SU-DHL-6 (cell line): ENCODE data around the gene SLC7A6.

Experiments
- H2AFZ ChIP-seq: fragments of 200-600 bp; sonication (generic); 2 replicates; pipeline ENCODE4 v1.6.1; 2014; ENCODE audit warnings: low read depth, mild to moderate bottlenecking, moderate library complexity, mixed read lengths, antibody characterized with exemption, low read length; ENCODE audit not compliant: severe bottlenecking
- H3F3A ChIP-seq: fragments of 200-600 bp; shearing (Covaris generic); 2 replicates; pipeline ENCODE4 v1.6.0; 2016; ENCODE audit warnings: antibody characterized with exemption, mild to moderate bottlenecking; ENCODE audit not compliant: insufficient read depth
- H3K27ac ChIP-seq: fragments of 200-600 bp; sonication (generic); 2 replicates; pipeline ENCODE4 v1.5.1; 2016; ENCODE audit warnings: low read depth, mild to moderate bottlenecking, low read length, moderate library complexity, mixed read lengths
- H3K27me3 ChIP-seq: fragments of 200-600 bp; sonication (generic), shearing (Covaris generic); 2 replicates; pipeline ENCODE4 v1.6.0; 2014; ENCODE audit warnings: mild to moderate bottlenecking, low read length
- H3K36me3 ChIP-seq: fragments of 200-600 bp; sonication (generic); 2 replicates; pipeline ENCODE4 v1.6.1; 2014; ENCODE audit warnings: mild to moderate bottlenecking, low read length, mixed read lengths
- H3K4me2 ChIP-seq: fragments of 300-600, 200-600 bp; shearing (Covaris generic), sonication (generic); 2 replicates; pipeline ENCODE4 v1.6.0; 2014; ENCODE audit warnings: low read length, low read depth, mild to moderate bottlenecking; ENCODE audit not compliant: poor library complexity, severe bottlenecking
- H3K4me3 ChIP-seq: fragments of 200-600 bp; sonication (generic); 2 replicates; pipeline ENCODE4 v1.5.1; 2014; ENCODE audit warnings: antibody characterized with exemption, low read length, mild to moderate bottlenecking, mixed read lengths; ENCODE audit not compliant: insufficient read depth, poor library complexity, severe bottlenecking
- H3K79me2 ChIP-seq: fragments of 200-600 bp; sonication (generic); 2 replicates; pipeline ENCODE4 v1.6.1; 2014; ENCODE audit warnings: mild to moderate bottlenecking, low read length, moderate library complexity; ENCODE audit not compliant: insufficient read depth
- H3K9ac ChIP-seq: fragments of 200-600 bp; sonication (generic); 2 replicates; pipeline ENCODE4 v1.7.0; 2014; ENCODE audit warnings: mild to moderate bottlenecking, low read length
- H3K9me2 ChIP-seq: fragments of 200-600 bp; sonication (generic); replicated peaks from 2 replicates; pipeline ENCODE4 v1.6.1; 2014; ENCODE audit warnings: low read length; ENCODE audit not compliant: insufficient read depth
- H3K9me3 ChIP-seq: fragments of 200-600 bp; sonication (generic); 2 replicates; pipeline ENCODE4 v1.6.1; 2014; ENCODE audit warnings: low read length, mixed read lengths; ENCODE audit not compliant: insufficient read depth
- H4K20me1 ChIP-seq: fragments of 200-600 bp; sonication (generic); 2 replicates; pipeline ENCODE4 v1.6.1; 2014; ENCODE audit warnings: low read depth, mild to moderate bottlenecking, antibody characterized with exemption, low read length, moderate library complexity, mixed read lengths
- EZH2phosphoT487 ChIP-seq: fragments of 200-600 bp; sonication (generic), shearing (Covaris generic); conservative IDR thresholded peaks from 2 replicates; pipeline ENCODE4 v1.6.1; 2018; ENCODE audit warnings: mild to moderate bottlenecking, antibody characterized with exemption, low read length, moderate library complexity, mixed read lengths
- TF ChIP-seq, protein P1 (sequence below): fragments of 200-600 bp; sonication (generic); IDR thresholded peaks from one replicate; pipeline ENCODE4 v1.5.1; 2017; ENCODE audit warnings: antibody characterized with exemption, mild to moderate bottlenecking, low read length, moderate library complexity; ENCODE audit not compliant: insufficient read depth, poor library complexity, severe bottlenecking

SLC7A6 gene

DNA sequence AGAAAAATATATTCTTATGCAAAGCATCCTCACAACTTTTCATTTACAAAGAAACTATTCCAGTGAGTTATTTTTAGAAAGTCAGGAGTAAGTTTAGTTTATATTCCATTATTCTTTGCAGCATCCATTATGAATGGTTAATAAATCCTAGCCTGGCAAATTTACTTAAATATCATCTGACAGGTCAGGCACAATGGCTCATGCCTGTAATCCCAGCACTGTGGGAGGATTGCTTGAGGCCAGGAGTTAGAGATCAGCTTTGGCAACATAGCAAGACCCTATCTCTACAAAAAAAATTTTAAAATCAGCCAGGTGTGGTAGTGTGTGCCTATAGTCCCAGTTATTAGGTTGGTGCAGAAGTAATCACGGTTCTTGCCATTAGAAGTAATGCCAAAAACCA lies 41.3 kb upstream of the SLC7A6 start:
- H3K27me3 ChIP-seq, result no peaks in the 10 kb centered on the region
- no peak overlapping the region for H3K9ac ChIP-seq
- H2AFZ ChIP-seq, result no peak overlapping the region
- H3K4me3 ChIP-seq, result no peak overlapping the region
- no peaks in the 10 kb centered on the region for H3K36me3 ChIP-seq
- no peak overlapping the region for H3K4me2 ChIP-seq
- H3K27ac ChIP-seq, result no peak overlapping the region
- no peaks in the 10 kb centered on the region for H3K9me2 ChIP-seq
- H3K79me2 ChIP-seq, result no peaks in the 10 kb centered on the region
- H3K9me3 ChIP-seq, result no peaks in the 10 kb centered on the region
- H4K20me1 ChIP-seq, result no peaks in the 10 kb centered on the region
- TF ChIP-seq, protein P1, sequence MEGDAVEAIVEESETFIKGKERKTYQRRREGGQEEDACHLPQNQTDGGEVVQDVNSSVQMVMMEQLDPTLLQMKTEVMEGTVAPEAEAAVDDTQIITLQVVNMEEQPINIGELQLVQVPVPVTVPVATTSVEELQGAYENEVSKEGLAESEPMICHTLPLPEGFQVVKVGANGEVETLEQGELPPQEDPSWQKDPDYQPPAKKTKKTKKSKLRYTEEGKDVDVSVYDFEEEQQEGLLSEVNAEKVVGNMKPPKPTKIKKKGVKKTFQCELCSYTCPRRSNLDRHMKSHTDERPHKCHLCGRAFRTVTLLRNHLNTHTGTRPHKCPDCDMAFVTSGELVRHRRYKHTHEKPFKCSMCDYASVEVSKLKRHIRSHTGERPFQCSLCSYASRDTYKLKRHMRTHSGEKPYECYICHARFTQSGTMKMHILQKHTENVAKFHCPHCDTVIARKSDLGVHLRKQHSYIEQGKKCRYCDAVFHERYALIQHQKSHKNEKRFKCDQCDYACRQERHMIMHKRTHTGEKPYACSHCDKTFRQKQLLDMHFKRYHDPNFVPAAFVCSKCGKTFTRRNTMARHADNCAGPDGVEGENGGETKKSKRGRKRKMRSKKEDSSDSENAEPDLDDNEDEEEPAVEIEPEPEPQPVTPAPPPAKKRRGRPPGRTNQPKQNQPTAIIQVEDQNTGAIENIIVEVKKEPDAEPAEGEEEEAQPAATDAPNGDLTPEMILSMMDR, result no peak
- TF ChIP-seq EZH2phosphoT487, result no peak
- peaks cover 7% of the 10 kb centered on the region; the same call in 1 of the 2 replicates for H3F3A ChIP-seq

DNA sequence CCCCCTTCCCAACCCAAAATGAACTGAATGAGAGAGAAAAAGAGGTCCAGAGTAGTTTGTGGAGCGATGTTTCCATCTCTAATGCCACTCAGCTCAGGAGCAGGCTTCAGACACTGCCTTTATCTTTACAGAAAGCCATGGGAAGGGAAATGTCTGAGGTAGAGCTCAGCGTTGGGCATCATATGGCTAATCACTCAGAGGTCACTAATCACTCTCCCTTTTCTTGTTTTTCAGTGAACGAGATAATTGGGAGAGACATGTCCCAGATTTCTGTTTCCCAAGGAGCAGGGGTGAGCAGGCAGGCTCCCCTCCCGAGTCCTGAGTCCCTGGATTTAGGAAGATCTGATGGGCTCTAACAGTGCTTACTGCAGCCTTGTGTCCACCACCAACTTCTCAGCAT lies 38.2 kb upstream of the SLC7A6 start:
- Histone ChIP-seq H3K4me3 (no peak overlapping the region), H3K9me3 (no peaks in the 10 kb centered on the region), H4K20me1 (no peaks in the 10 kb centered on the region), H3K27me3 (no peaks in the 10 kb centered on the region), H3K36me3 (no peaks in the 10 kb centered on the region), H3K9me2 (no peaks in the 10 kb centered on the region), H3K27ac (no peak overlapping the region), H3K79me2 (no peaks in the 10 kb centered on the region), H3K4me2 (no peak overlapping the region), H2AFZ (no peak overlapping the region), H3F3A (peaks cover 8% of the 10 kb centered on the region; the same call in 1 of the 2 replicates), H3K9ac (no peak overlapping the region)
- TF ChIP-seq, protein P1, result no peak
- no peak for TF ChIP-seq EZH2phosphoT487

- Histone ChIP-seq H3K9me3 (no peaks in the 10 kb centered on the region), H3K9ac (no peak overlapping the region), H3K4me2 (no peak overlapping the region), H3K79me2 (no peaks in the 10 kb centered on the region), H3K27ac (no peak overlapping the region), H3K9me2 (no peaks in the 10 kb centered on the region), H3K4me3 (no peak overlapping the region), H3K27me3 (no peaks in the 10 kb centered on the region), H2AFZ (no peak overlapping the region), H4K20me1 (no peaks in the 10 kb centered on the region), H3K36me3 (no peaks in the 10 kb centered on the region), H3F3A (peaks cover 8% of the 10 kb centered on the region; the same call in 1 of the 2 replicates)
- TF ChIP-seq EZH2phosphoT487, result no peak
- TF ChIP-seq, protein P1, result no peak
Measured at GRCh38 chr16:68227183-68227793, 37.0 kb upstream of the SLC7A6 start.
